Neutrophil (primary cell): ENCODE measurements around the gene PAPOLG.

Experiments
- H3K27ac ChIP-seq: fragments of 200-600 bp; sonication (generic); 2 replicates; pipeline ENCODE4 v1.5.1; 2016; ENCODE audit warnings: mild to moderate bottlenecking, moderate library complexity
- H3K27me3 ChIP-seq: fragments of 200-600 bp; sonication (generic); 2 replicates; pipeline ENCODE4 v1.6.0; 2016; ENCODE audit warnings: mild to moderate bottlenecking
- H3K36me3 ChIP-seq: fragments of 200-600 bp; sonication (generic); 2 replicates; pipeline ENCODE4 v1.5.1; 2017
- H3K4me1 ChIP-seq, 2 experiments: fragments of 200-600 bp in 1 of 2; sonication (generic) in 1 of 2; 1 replicate in 1 of 2; 2 replicates in 1 of 2; pipeline versions ENCODE4 v1.5.1 to v1.6.1; 2013 to 2016; ENCODE audit warnings: low read depth in 1 of 2, low read length in 1 of 2, mild to moderate bottlenecking in 1 of 2, moderate library complexity in 1 of 2; ENCODE audit not compliant: control insufficient read depth in 1 of 2, insufficient read depth in 1 of 2
- H3K4me3 ChIP-seq, 2 experiments: fragments of 200-600 bp in 1 of 2; sonication (generic) in 1 of 2; 1 replicate in 1 of 2; 2 replicates in 1 of 2; pipeline ENCODE4 v1.5.1; 2013 to 2016; ENCODE audit warnings: low read depth in 1 of 2, low read length in 1 of 2, mild to moderate bottlenecking in 1 of 2, moderate library complexity in 1 of 2
- H3K9me3 ChIP-seq: fragments of 200-600 bp; sonication (generic); 2 replicates; pipeline ENCODE4 v1.5.1; 2016
- CTCF ChIP-seq: fragments of 200-600 bp; sonication (generic); IDR thresholded peaks from 2 replicates; pipeline ENCODE4 v1.5.1; 2016; ENCODE audit warnings: antibody characterized with exemption

The PAPOLG gene

GRCh38 chr2:60738679-60739078 is 17.4 kb upstream of the PAPOLG start:
- no peak overlapping the region for H3K27ac ChIP-seq
- TF ChIP-seq CTCF: no peak
- H3K27me3 ChIP-seq: peaks cover 53% of the 10 kb centered on the region
- no peak overlapping the region for H3K4me3 ChIP-seq
- H3K9me3 ChIP-seq: no peaks in the 10 kb centered on the region
- no peaks in the 10 kb centered on the region for H3K36me3 ChIP-seq
- H3K4me1 ChIP-seq: peaks cover 3 to 6% of the 10 kb centered on the region in 2 experiments

- Histone ChIP-seq H3K27ac (no peak overlapping the region), H3K27me3 (peaks cover 49% of the 10 kb centered on the region), H3K4me3 (no peak overlapping the region), H3K36me3 (no peaks in the 10 kb centered on the region), H3K9me3 (no peaks in the 10 kb centered on the region), H3K4me1 (peaks cover 3 to 6% of the 10 kb centered on the region in 2 experiments)
- TF ChIP-seq CTCF: no peak
These were observed 16.9 kb upstream of the PAPOLG start for GRCh38 chr2:60739156-60739555.

- H3K27me3 ChIP-seq: peaks cover 25% of the 10 kb centered on the region
- TF ChIP-seq CTCF: no peak
- H3K4me1 ChIP-seq: peaks cover 0 to 3% of the 10 kb centered on the region in 2 experiments
- H3K4me3 ChIP-seq: no peak overlapping the region
- H3K9me3 ChIP-seq: no peaks in the 10 kb centered on the region
- no peak overlapping the region for H3K27ac ChIP-seq
- H3K36me3 ChIP-seq: no peaks in the 10 kb centered on the region
These were observed 14.5 kb upstream of the PAPOLG start for GRCh38 chr2:60741576-60741975.

GRCh38 chr2:60742419-60742818 is 13.6 kb upstream of the PAPOLG start:
- Histone ChIP-seq H3K4me3 (no peak overlapping the region), H3K27ac (no peak overlapping the region), H3K36me3 (no peaks in the 10 kb centered on the region), H3K27me3 (peaks cover 17% of the 10 kb centered on the region), H3K9me3 (no peaks in the 10 kb centered on the region), H3K4me1 (peaks cover 0 to 3% of the 10 kb centered on the region in 2 experiments)
- TF ChIP-seq CTCF: no peak

- no peaks in the 10 kb centered on the region for H3K9me3 ChIP-seq
- TF ChIP-seq CTCF: no peak
- no peak overlapping the region for H3K4me3 ChIP-seq
- no peaks in the 10 kb centered on the region for H3K36me3 ChIP-seq
- H3K4me1 ChIP-seq: peaks cover 0 to 3% of the 10 kb centered on the region in 2 experiments
- H3K27me3 ChIP-seq: no peaks in the 10 kb centered on the region
- no peak overlapping the region for H3K27ac ChIP-seq
These were observed 10.7 kb upstream of the PAPOLG start for GRCh38 chr2:60745330-60745729.

GRCh38 chr2:60745761-60746160 is 10.3 kb upstream of the PAPOLG start:
- Histone ChIP-seq H3K4me3 (no peak overlapping the region), H3K9me3 (no peaks in the 10 kb centered on the region), H3K27me3 (no peaks in the 10 kb centered on the region), H3K36me3 (no peaks in the 10 kb centered on the region), H3K27ac (no peak overlapping the region), H3K4me1 (peaks cover 0 to 3% of the 10 kb centered on the region in 2 experiments)
- TF ChIP-seq CTCF: no peak
